Neural crest cell (in vitro differentiated cells): Measurements from ENCODE around the gene CKS2. TPM values are rescaled to one million over a fixed set of nuclear protein-coding genes. Genes with fewer than 3 reads are reported as not detected.

Experiments
- DNase-seq: peaks from one replicate; pipeline ENCODE4 v3.0.0; 2021; ENCODE audit warnings: low read depth, mixed read lengths, low spot score
- H3K27ac Mint-ChIP-seq: one replicate; pipeline ENCODE4 v1.8.0; 2021; ENCODE audit warnings: mild to moderate bottlenecking, mixed read lengths; ENCODE audit not compliant: unreplicated experiment
- H3K27me3 Mint-ChIP-seq: 2 replicates; pipeline ENCODE4 v1.8.0; 2021; ENCODE audit warnings: low read depth, mild to moderate bottlenecking, mixed read lengths
- H3K36me3 Mint-ChIP-seq: 2 replicates; pipeline ENCODE4 v1.8.0; 2021; ENCODE audit warnings: low read depth, mild to moderate bottlenecking, mixed read lengths
- H3K4me1 Mint-ChIP-seq: 2 replicates; pipeline ENCODE4 v1.8.0; 2021; ENCODE audit warnings: mixed read lengths
- H3K4me3 Mint-ChIP-seq: one replicate; pipeline ENCODE4 v1.8.0; 2021; ENCODE audit warnings: mild to moderate bottlenecking, mixed read lengths
- H3K9me3 Mint-ChIP-seq: 2 replicates; pipeline ENCODE4 v1.8.0; 2021; ENCODE audit warnings: mixed read lengths
- CTCF ChIP-seq: fragments of 200-600 bp; sonication (generic); conservative IDR thresholded peaks from 2 replicates; pipeline ENCODE4 v1.5.0; 2021; ENCODE audit warnings: antibody characterized with exemption, mild to moderate bottlenecking
- total RNA-seq: library from RNA; stranded (reverse); gene quantifications from 2 replicates; pipeline ENCODE4 v1.2.1, GENCODE V29; 2021

The CKS2 gene
- total RNA-seq, 1 donor from 2014 or later, result 174 TPM

GRCh38 chr9:89356782-89357181, 45.8 kb downstream of the CKS2 start:
- no peak for DNase-seq
- Mint-ChIP-seq H3K36me3 (peaks cover 25% of the 10 kb centered on the region), H3K27me3 (no peaks in the 10 kb centered on the region), H3K4me3 (no peak overlapping the region), H3K27ac (no peak overlapping the region), H3K4me1 (no peaks in the 10 kb centered on the region), H3K9me3 (no peaks in the 10 kb centered on the region)
- TF ChIP-seq CTCF, result no peak

GRCh38 chr9:89357331-89358197, 46.6 kb downstream of the CKS2 start:
- Mint-ChIP-seq H3K9me3 (no peaks in the 10 kb centered on the region), H3K27me3 (no peaks in the 10 kb centered on the region), H3K36me3 (peaks cover 21% of the 10 kb centered on the region), H3K4me1 (no peaks in the 10 kb centered on the region), H3K27ac (no peak overlapping the region), H3K4me3 (no peak overlapping the region)
- no peak for DNase-seq
- no peak for TF ChIP-seq CTCF

- no peaks in the 10 kb centered on the region for H3K9me3 Mint-ChIP-seq
- no peaks in the 10 kb centered on the region for H3K27me3 Mint-ChIP-seq
- TF ChIP-seq CTCF, result no peak
- H3K4me3 Mint-ChIP-seq, result no peak overlapping the region
- no peak for DNase-seq
- H3K27ac Mint-ChIP-seq, result no peak overlapping the region
- H3K36me3 Mint-ChIP-seq, result peaks cover 21% of the 10 kb centered on the region
- no peaks in the 10 kb centered on the region for H3K4me1 Mint-ChIP-seq
Measured at GRCh38 chr9:89358376-89358916, 47.5 kb downstream of the CKS2 start.

GRCh38 chr9:89358985-89359384, 48.0 kb downstream of the CKS2 start:
- no peaks in the 10 kb centered on the region for H3K9me3 Mint-ChIP-seq
- DNase-seq, result no peak
- TF ChIP-seq CTCF, result no peak
- H3K4me1 Mint-ChIP-seq, result no peaks in the 10 kb centered on the region
- no peaks in the 10 kb centered on the region for H3K27me3 Mint-ChIP-seq
- H3K4me3 Mint-ChIP-seq, result no peak overlapping the region
- peaks cover 21% of the 10 kb centered on the region for H3K36me3 Mint-ChIP-seq
- H3K27ac Mint-ChIP-seq, result no peak overlapping the region

- H3K27me3 Mint-ChIP-seq, result no peaks in the 10 kb centered on the region
- no peaks in the 10 kb centered on the region for H3K9me3 Mint-ChIP-seq
- TF ChIP-seq CTCF, result no peak
- H3K4me3 Mint-ChIP-seq, result no peak overlapping the region
- no peak overlapping the region for H3K27ac Mint-ChIP-seq
- no peak for DNase-seq
- H3K36me3 Mint-ChIP-seq, result peaks cover 21% of the 10 kb centered on the region
- H3K4me1 Mint-ChIP-seq, result no peaks in the 10 kb centered on the region
Measured at GRCh38 chr9:89359751-89360261, 48.8 kb downstream of the CKS2 start.
